Endodermal cell (in vitro differentiated cells): ENCODE measurements around the gene SDC1. TPM values are rescaled to one million over a fixed set of nuclear protein-coding genes. Genes with fewer than 3 reads are reported as not detected.

Experiments used
- DNase-seq: peaks from one replicate; pipeline ENCODE4 v3.0.0-alpha.2; 2017
- H3K27ac ChIP-seq: 2 replicates; pipeline ENCODE4 v1.5.1; 2013; ENCODE audit warnings: mild to moderate bottlenecking, low read depth, low read length, moderate library complexity
- H3K27me3 ChIP-seq: 2 replicates; pipeline ENCODE4 v1.6.1; 2013; ENCODE audit warnings: mild to moderate bottlenecking, low read length, moderate library complexity; ENCODE audit not compliant: insufficient read depth, control insufficient read depth, poor library complexity, severe bottlenecking
- H3K36me3 ChIP-seq: 2 replicates; pipeline ENCODE4 v1.7.0; 2013; ENCODE audit warnings: mild to moderate bottlenecking, low read length, moderate library complexity; ENCODE audit not compliant: control insufficient read depth, insufficient read depth
- H3K4me1 ChIP-seq: one replicate; pipeline ENCODE4 v1.7.0; 2013; ENCODE audit warnings: low read length; ENCODE audit not compliant: control insufficient read depth, insufficient read depth
- H3K4me3 ChIP-seq: 2 replicates; pipeline ENCODE4 v1.5.1; 2013; ENCODE audit warnings: mild to moderate bottlenecking, low read length, moderate library complexity
- H3K9ac ChIP-seq: 2 replicates; pipeline ENCODE4 v1.6.1; 2013; ENCODE audit warnings: mild to moderate bottlenecking, low read length, moderate library complexity; ENCODE audit not compliant: poor library complexity, severe bottlenecking; ENCODE audit errors: extremely low read depth
- H3K9me3 ChIP-seq: 2 replicates; pipeline ENCODE4 v1.6.1; 2013; ENCODE audit warnings: mild to moderate bottlenecking, low read length, moderate library complexity; ENCODE audit not compliant: control insufficient read depth
- H3K27ac Mint-ChIP-seq: 2 replicates; pipeline ENCODE4 v1.8.0; 2020; ENCODE audit warnings: mixed read lengths
- H3K27me3 Mint-ChIP-seq: 2 replicates; pipeline ENCODE4 v1.8.0; 2021; ENCODE audit warnings: mild to moderate bottlenecking, mixed read lengths; ENCODE audit not compliant: insufficient read depth
- H3K36me3 Mint-ChIP-seq: 2 replicates; pipeline ENCODE4 v1.8.0; 2020; ENCODE audit warnings: low read depth, mixed read lengths
- H3K4me1 Mint-ChIP-seq: 2 replicates; pipeline ENCODE4 v1.8.0; 2020; ENCODE audit warnings: mixed read lengths
- H3K4me3 Mint-ChIP-seq: 2 replicates; pipeline ENCODE4 v1.8.0; 2020; ENCODE audit warnings: mild to moderate bottlenecking, moderate library complexity, mixed read lengths
- H3K9me3 Mint-ChIP-seq: 2 replicates; pipeline ENCODE4 v1.8.0; 2020; ENCODE audit warnings: mild to moderate bottlenecking, mixed read lengths
- CTCF ChIP-seq: fragments of 200-600 bp; sonication (generic); conservative IDR thresholded peaks from 2 replicates; pipeline ENCODE4 v1.5.0; 2021; ENCODE audit warnings: antibody characterized with exemption, mild to moderate bottlenecking
- WGBS, 2 experiments: methylation state at CpG; one replicate each; pipeline versions ENCODE4 v1.1.5 to v1.1.7; 2013; ENCODE audit warnings: missing lambda C conversion rate in 2 of 2, mixed read lengths in 1 of 2; ENCODE audit not compliant: insufficient coverage in 1 of 2, insufficient read length in 1 of 2; 5-methylcytosine and 5-hydroxymethylcytosine counted together
- total RNA-seq, 2 donors: library from RNA; stranded (reverse); fragmentation: NEBNext Ultra II Directional in 1 of 2; extraction: Animal tissue kit (Norgen Biotek cat#: 25700) in 1 of 2; gene quantifications; 2 replicates in 1 of 2; 3 replicates in 1 of 2; pipeline ENCODE4 v1.2.1, GENCODE V29; 2021

Gene SDC1
- total RNA-seq, 2 donors from 2014 or later = 12.7 to 19.2 TPM

GRCh38 chr2:20199633-20200270, 25.2 kb downstream of the SDC1 start:
- H3K27ac Mint-ChIP-seq = no peak overlapping the region
- 92 to 94% methylated on average over 3 to 6 of the region's 6 CpGs for WGBS, 2 experiments
- no peaks in the 10 kb centered on the region for H3K9me3 ChIP-seq

GRCh38 chr2:20198796-20199632, 25.9 kb downstream of the SDC1 start:
- no peak overlapping the region for H3K4me3 Mint-ChIP-seq
- H3K27ac ChIP-seq = no peak overlapping the region
- H3K27me3 ChIP-seq = no peaks in the 10 kb centered on the region
- no peak for DNase-seq
- 74 to 86% methylated on average over 8 to 14 of the region's 14 CpGs for WGBS, 2 experiments
- no peak overlapping the region for H3K9ac ChIP-seq
- H3K27ac Mint-ChIP-seq = no peak overlapping the region
- no peak for TF ChIP-seq CTCF
- no peak overlapping the region for H3K4me3 ChIP-seq
- H3K27me3 Mint-ChIP-seq = peaks cover 7% of the 10 kb centered on the region
- H3K9me3 ChIP-seq = no peaks in the 10 kb centered on the region
- H3K9me3 Mint-ChIP-seq = peaks cover 3% of the 10 kb centered on the region
- H3K4me1 ChIP-seq = no peaks in the 10 kb centered on the region
- peaks cover 27% of the 10 kb centered on the region for H3K36me3 Mint-ChIP-seq
- no peaks in the 10 kb centered on the region for H3K4me1 Mint-ChIP-seq
- H3K36me3 ChIP-seq = peaks cover 5% of the 10 kb centered on the region

More at GRCh38 chr2:20199633-20200270, 25.2 kb downstream of the SDC1 start:
- no peak overlapping the region for H3K27ac ChIP-seq
- no peak for DNase-seq
- no peaks in the 10 kb centered on the region for H3K4me1 Mint-ChIP-seq
- peaks cover 5% of the 10 kb centered on the region for H3K36me3 ChIP-seq
- peaks cover 3% of the 10 kb centered on the region for H3K9me3 Mint-ChIP-seq
- H3K27me3 ChIP-seq = no peaks in the 10 kb centered on the region
- no peak overlapping the region for H3K4me3 ChIP-seq
- H3K27me3 Mint-ChIP-seq = peaks cover 8% of the 10 kb centered on the region
- H3K9ac ChIP-seq = no peak overlapping the region
- H3K4me1 ChIP-seq = no peaks in the 10 kb centered on the region
- TF ChIP-seq CTCF = no peak
- H3K36me3 Mint-ChIP-seq = peaks cover 27% of the 10 kb centered on the region
- H3K4me3 Mint-ChIP-seq = no peak overlapping the region

GRCh38 chr2:20198001-20198400, 26.9 kb downstream of the SDC1 start:
- Mint-ChIP-seq H3K36me3 (peaks cover 20% of the 10 kb centered on the region), H3K27me3 (peaks cover 7% of the 10 kb centered on the region), H3K4me3 (no peak overlapping the region), H3K4me1 (no peaks in the 10 kb centered on the region), H3K27ac (no peak overlapping the region), H3K9me3 (peaks cover 3% of the 10 kb centered on the region)
- no peak for DNase-seq
- Histone ChIP-seq H3K27ac (no peak overlapping the region), H3K36me3 (peaks cover 5% of the 10 kb centered on the region), H3K9me3 (no peaks in the 10 kb centered on the region), H3K9ac (no peak overlapping the region), H3K4me1 (no peaks in the 10 kb centered on the region), H3K27me3 (no peaks in the 10 kb centered on the region), H3K4me3 (no peak overlapping the region)
- TF ChIP-seq CTCF = no peak
- 93 to 100% methylated on average over 6 to 9 of the region's 9 CpGs for WGBS, 2 experiments
